HepG2 (cell line): ENCODE data around the gene SLC16A1. TPM values are rescaled to one million over a fixed set of nuclear protein-coding genes. Genes with fewer than 3 reads are reported as not detected.
A peak's percentile ranks its signal among the peaks of the same experiment; 100 is the strongest.
"Not testable (repeated sequence)": the region's sequence is repeated elsewhere in the genome, so short reads cannot be mapped to it uniquely, and the experiment has no call there.

Experiments used
- ATAC-seq: fragments of 200-7000 bp; cut with Tn5 transposase; 3 replicates; pipeline ENCODE4 v1.9.1; 2020; ENCODE audit warnings: mild to moderate bottlenecking, moderate library complexity
- BruUV-seq: library from RNA; stranded (reverse); fragments of 400-500 nt; replicated peaks from 2 replicates; lab custom pipeline; 2021; lab: Mats Ljungman, UMichigan
- CTCF ChIA-PET: fragments of 300-600 bp; formaldehyde crosslinking; extraction: SDS; loops from one replicate; lab custom pipeline; 2021; ENCODE audit warnings: low total read pairs, inconsistent platforms, low intra/inter-chr PET ratio; lab: Yijun Ruan, JAX
- POLR2A ChIA-PET: fragments of 350-600 bp; sonication (Branson Sonifier 250); formaldehyde crosslinking; loops from one replicate; lab custom pipeline; 2020; ENCODE audit warnings: antibody characterized with exemption, inconsistent platforms; lab: Yijun Ruan, JAX
- DNase-seq: peaks from one replicate; pipeline ENCODE4 v3.0.0-alpha.2; 2015; ENCODE audit warnings: low spot score
- FAIRE-seq: peaks from 3 replicates; lab custom pipeline; 2011; peaks lifted over from hg19 to GRCh38; lab: Jason Lieb, UNC
- H2AFZ ChIP-seq: one replicate; pipeline ENCODE4 v1.6.1; 2011; ENCODE audit warnings: low read length, inconsistent platforms
- H3K27ac ChIP-seq: fragments of 300-600 bp; 3 replicates; pipeline ENCODE4 v1.8.0; 2011; ENCODE audit warnings: mixed run types, mild to moderate bottlenecking, mixed read lengths, low read length, inconsistent platforms; ENCODE audit not compliant: insufficient read depth; ENCODE audit errors: extremely low read length
- H3K27me3 ChIP-seq, 2 experiments: fragments of 200-600 bp in 1 of 2; 2 replicates in 1 of 2; 3 replicates in 1 of 2; pipeline versions ENCODE4 v1.6.0 to v1.8.0; 2011; ENCODE audit warnings: low read length in 2 of 2, mild to moderate bottlenecking in 2 of 2, moderate library complexity in 2 of 2, inconsistent platforms in 1 of 2; ENCODE audit not compliant: insufficient read depth in 2 of 2, control insufficient read depth in 1 of 2
- H3K36me3 ChIP-seq, 2 experiments: fragments of 200-600 bp in 1 of 2; replicated peaks in 1 of 2; 2 replicates in 1 of 2; 3 replicates in 1 of 2; pipeline versions ENCODE4 v1.5.1 to v1.8.0; 2011; ENCODE audit warnings: low read length in 2 of 2, inconsistent platforms in 1 of 2; ENCODE audit not compliant: insufficient read depth in 2 of 2, control insufficient read depth in 1 of 2
- H3K4me1 ChIP-seq: 2 replicates; pipeline ENCODE4 v1.5.1; 2012; ENCODE audit warnings: low read length, inconsistent platforms; ENCODE audit not compliant: insufficient read depth
- H3K4me2 ChIP-seq: 2 replicates; pipeline ENCODE4 v1.6.0; 2011; ENCODE audit warnings: low read depth, low read length, inconsistent platforms
- H3K4me3 ChIP-seq, 3 experiments: fragments of 200-600 bp in 1 of 3; sonication (generic), shearing (Covaris generic) in 1 of 3; replicated peaks in 1 of 3; 2 replicates each; pipeline ENCODE4 v1.5.1; 2011 to 2016; ENCODE audit warnings: low read length in 3 of 3, inconsistent platforms in 2 of 3, low read depth in 2 of 3, mild to moderate bottlenecking in 2 of 3, control low read depth in 1 of 3, mixed read lengths in 1 of 3; ENCODE audit not compliant: insufficient read depth in 1 of 3
- H3K79me2 ChIP-seq: one replicate; pipeline ENCODE4 v1.6.1; 2011; ENCODE audit warnings: low read length, inconsistent platforms; ENCODE audit not compliant: insufficient read depth
- H3K9ac ChIP-seq: 2 replicates; pipeline ENCODE4 v1.6.0; 2011; ENCODE audit warnings: mild to moderate bottlenecking, low read depth, low read length, inconsistent platforms; ENCODE audit not compliant: insufficient read depth
- H3K9me3 ChIP-seq: 2 replicates; pipeline ENCODE4 v1.5.1; 2012; ENCODE audit warnings: mild to moderate bottlenecking, low read length
- H4K20me1 ChIP-seq: 2 replicates; pipeline ENCODE4 v1.6.0; 2011; ENCODE audit warnings: inconsistent platforms, mild to moderate bottlenecking, low read length, moderate library complexity; ENCODE audit not compliant: insufficient read depth
- CEBPB ChIP-seq: IDR thresholded peaks from 2 replicates; pipeline ENCODE4 v1.6.1; 2011; ENCODE audit warnings: low read depth, low read length, improper control_type of control experiment, borderline replicate concordance
- ZMYM3 ChIP-seq: sonication (generic); formaldehyde crosslinking; IDR thresholded peaks from 2 replicates; pipeline ENCODE4 v1.5.1; 2020; ENCODE audit warnings: mild to moderate bottlenecking, missing genetic modification reagents
- ZNF121 ChIP-seq: sonication (generic); formaldehyde crosslinking; IDR thresholded peaks from 2 replicates; pipeline ENCODE4 v1.5.0; 2020; ENCODE audit warnings: mild to moderate bottlenecking, missing genetic modification reagents
- ZNF44 ChIP-seq: sonication (generic); formaldehyde crosslinking; IDR thresholded peaks from 2 replicates; pipeline ENCODE4 v1.5.1; 2020; ENCODE audit warnings: mild to moderate bottlenecking, missing genetic modification reagents
- WGBS: methylation state at CpG from one replicate; pipeline ENCODE4 v1.1.6; 2017; ENCODE audit warnings: low lambda C conversion rate; 5-methylcytosine and 5-hydroxymethylcytosine counted together
- in situ Hi-C: cut with HindIII; loops from 2 replicates; pipeline ENCODE4 v1.10.0; 2017; ENCODE audit warnings: low pct_unique_long_range_greater_than_20kb; ENCODE audit not compliant: extremely low pct_ligation_motif_present
- intact Hi-C: fragments of 100-400 bp; cut with micrococcal nuclease; formaldehyde crosslinking; loops from one replicate; pipeline ENCODE4 v1.10.0; 2022; ENCODE audit not compliant: unreplicated experiment
- polyA plus RNA-seq, 8 experiments: library from polyadenylated mRNA; depleted of rRNA in 3 of 8; stranded (reverse) in 7 of 8; unstranded in 1 of 8; fragments of >200 nt; fragmentation: Illumina TruSeq in 4 of 8; extraction: Trizol in 4 of 8; gene quantifications; 2 replicates each; pipeline versions ENCODE4 v1.2.1 to v1.2.3, GENCODE V29; 2011 to 2016; ENCODE audit warnings: low read depth in 4 of 8, missing spikeins in 1 of 8, mixed read lengths in 1 of 8; ENCODE audit not compliant: insufficient read depth in 1 of 8
- total RNA-seq, 5 experiments: library from RNA; depleted of rRNA; stranded (reverse); fragments of >200 nt; fragmentation: Illumina TruSeq; extraction: Trizol; gene quantifications; 2 replicates each; pipeline ENCODE4 v1.2.3, GENCODE V29; 2016; ENCODE audit warnings: low read depth in 1 of 5

The SLC16A1 gene
- total and polyA plus RNA-seq, 2 of the 13 experiments (the other 11 are each of a cell fraction or from before 2014, with no cell fraction given): 106 to 142 TPM

DNA sequence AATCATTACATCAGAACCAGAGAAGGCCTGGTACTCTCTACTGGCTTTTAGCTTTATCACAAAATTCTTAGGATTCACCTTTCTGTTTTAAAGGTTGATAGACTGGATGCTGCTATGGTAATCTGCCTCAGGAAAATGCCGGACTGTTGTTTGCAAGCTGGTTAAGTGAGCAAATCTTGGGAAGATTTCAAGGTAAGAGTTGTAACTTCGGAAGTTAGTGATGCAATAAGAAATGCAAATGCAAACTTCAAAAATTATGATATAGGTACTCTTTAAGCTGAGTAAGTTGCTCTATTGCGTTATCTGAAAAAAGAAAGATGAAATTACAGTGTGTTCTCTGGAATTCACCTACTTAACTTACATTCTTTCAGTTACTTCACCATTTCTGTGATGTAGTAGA is 4.4 kb upstream of the SLC16A1 start:
- Histone ChIP-seq H2AFZ (no peak overlapping the region), H3K9ac (no peak overlapping the region), H3K79me2 (peaks cover 66% of the 10 kb centered on the region), H3K36me3 (peaks cover 5 to 26% of the 10 kb centered on the region in 2 experiments; a peak in 3 of 5 replicates), H3K4me1 (peaks cover 53% of the 10 kb centered on the region), H3K27me3 (no peaks in the 10 kb centered on the region; a peak in 1 of 5 replicates), H3K9me3 (no peaks in the 10 kb centered on the region), H3K27ac (no peak overlapping the region), H3K4me3 (no peak overlapping the region), H3K4me2 (peak overlapping the region; percentile 4; the same call in 1 of the 2 replicates), H4K20me1 (0 out of 2 replicates have a peak, but pooled peaks cover 3% of the 10 kb centered on the region)
- ChIA-PET CTCF (no interaction called here), POLR2A (no interaction called here)
- in situ Hi-C loops (no loop called here), intact Hi-C loops (no loop called here)
- DNase-seq (no peak), FAIRE-seq (no peak), ATAC-seq (no peak)
- 95% methylated on average over 3 of the region's 3 CpGs for WGBS
- no peak for TF ChIP-seq ZNF44 (CRISPR knock-in tag)
- TF ChIP-seq CEBPB: 0 out of 2 replicates have a peak, but pooled peaks have one; percentile 21
- BruUV-seq: no TSS peak

DNA sequence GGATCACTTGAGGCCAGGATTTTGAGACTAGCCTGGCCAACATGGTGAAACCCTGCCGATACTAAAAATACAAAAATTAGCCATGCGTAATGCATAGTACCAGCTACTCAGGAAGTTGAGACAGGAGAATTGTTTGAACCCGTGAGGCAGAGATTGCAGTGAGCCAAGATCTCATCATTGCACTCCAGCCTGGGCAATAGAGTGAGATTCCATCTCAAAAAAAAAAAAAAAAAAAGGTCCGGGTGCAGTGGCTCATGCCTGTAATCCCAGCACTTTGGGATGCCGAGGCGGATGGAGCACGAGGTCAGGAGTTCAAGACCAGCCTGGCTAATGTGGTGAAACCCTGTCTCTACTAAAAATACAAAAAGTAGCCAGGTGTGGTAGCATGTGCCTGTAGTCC is 2.2 kb upstream of the SLC16A1 start:
- ATAC-seq, FAIRE-seq, in situ Hi-C loops: not testable (repeated sequence)

More for the DNA sequence above, 2.2 kb upstream of the SLC16A1 start:
- POLR2A ChIA-PET, CTCF ChIA-PET, H3K27me3 ChIP-seq, BruUV-seq, DNase-seq, H3K9me3 ChIP-seq, H2AFZ ChIP-seq: not testable (repeated sequence)
- peaks cover 64% of the 10 kb centered on the region for H3K4me1 ChIP-seq
- H3K9ac ChIP-seq: peak overlapping the region; percentile 87
- H4K20me1 ChIP-seq: peaks cover 24% of the 10 kb centered on the region
- peak overlapping the region; percentile 87 for H3K27ac ChIP-seq
- H3K4me2 ChIP-seq: peak overlapping the region; percentile 81
- peaks cover 3 to 18% of the 10 kb centered on the region in 2 experiments; a peak in 3 of 5 replicates for H3K36me3 ChIP-seq
- H3K79me2 ChIP-seq: peaks cover 81% of the 10 kb centered on the region
- TF ChIP-seq ZMYM3 (CRISPR knock-in tag): peak; percentile 43; the same call in 1 of the 2 replicates
- peak; percentile 52; the same call in 1 of the 2 replicates for TF ChIP-seq ZNF121 (CRISPR knock-in tag)
- H3K4me3 ChIP-seq: peak overlapping the region; percentile 78 to 91 (median 83)
- intact Hi-C loops: loop anchor here (5.0 kb wide), 3 partner anchors 69 to 241 kb away; partner anchors contain the start of gene PPM1J
- WGBS: 61% methylated on average over 7 of the region's 7 CpGs
